ENCODE results near the gene NKAP.
"Not testable (repeated sequence)": the region's sequence is repeated elsewhere in the genome, so short reads cannot be mapped to it uniquely, and the experiment has no call there.

NKAP gene

GRCh38 chrX:119943185-119943988, at the start of gene NKAP:
TSS of gene NKAP (minus strand) at chrX:119943751. CDS start at chrX:119943605, 146 bp downstream.
- peak; percentile 13 to 86 (median 64) for DNase-seq

GRCh38 chrX:119991005-119991787, 47.6 kb upstream of the NKAP start:
- DNase-seq, result no peak

DNA sequence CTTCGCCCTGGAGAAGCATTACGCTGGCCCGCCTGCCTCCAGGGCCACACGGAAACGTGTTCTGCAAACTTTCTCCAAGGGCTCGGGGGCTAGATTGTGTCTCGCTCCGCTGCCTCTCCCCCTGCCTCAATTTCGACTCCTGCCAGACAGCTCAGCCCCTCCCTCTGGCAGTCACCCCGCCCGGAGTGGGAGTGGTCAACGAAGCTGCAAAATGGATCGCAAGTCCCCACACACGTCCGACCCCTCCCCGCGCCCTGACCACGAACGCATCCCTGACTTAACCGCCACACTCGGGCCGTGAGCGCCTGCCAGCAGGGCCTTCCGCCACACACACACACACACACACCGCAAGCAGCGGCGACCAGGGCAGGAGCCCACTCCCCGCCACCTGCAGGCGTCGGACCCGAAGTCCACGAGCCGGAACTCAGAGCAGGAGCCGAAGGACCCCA, 47.0 kb upstream of the NKAP start:
- DNase-seq, result no peak

- DNase-seq, result no peak
Measured at GRCh38 chrX:119989905-119990555, 46.5 kb upstream of the NKAP start.

DNA sequence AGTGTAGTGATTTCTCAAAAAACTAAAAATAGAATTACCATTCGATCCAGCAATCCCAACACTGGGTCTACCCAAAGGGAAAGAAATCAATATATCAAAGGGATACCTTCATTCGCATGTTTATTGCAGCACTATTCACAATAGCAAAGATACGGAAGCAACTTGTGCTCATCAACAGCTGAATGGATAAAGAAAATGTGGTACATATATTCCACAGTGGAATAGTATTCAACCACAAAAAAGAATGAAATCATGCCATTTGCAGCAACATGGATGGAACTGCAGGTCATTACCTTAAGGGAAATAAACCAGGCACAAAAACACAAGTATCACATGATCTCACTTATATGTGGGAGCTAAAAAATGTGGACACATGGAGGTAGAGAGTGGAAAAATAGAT, 42.7 kb upstream of the NKAP start:
- DNase-seq, result no peak

- no peak for DNase-seq
Measured at GRCh38 chrX:119984652-119985051, 41.1 kb upstream of the NKAP start.

DNA sequence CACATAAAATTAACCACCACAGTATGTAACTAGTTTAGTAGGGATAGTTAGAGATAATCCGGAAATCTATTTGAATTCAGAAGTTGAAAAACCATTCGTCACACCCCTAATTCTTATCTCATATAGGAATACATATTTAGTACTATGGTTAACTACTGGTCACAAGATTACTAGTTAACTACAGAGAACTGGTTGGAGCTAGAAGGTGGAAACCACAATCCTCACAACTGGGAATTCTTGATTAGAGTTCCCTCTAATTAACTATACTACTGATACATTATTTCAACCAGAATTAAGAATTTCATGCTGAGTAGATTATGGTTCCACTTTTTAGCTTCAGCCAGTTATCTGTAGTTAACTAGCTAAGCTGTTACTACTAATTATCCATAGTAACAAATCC, 39.9 kb upstream of the NKAP start:
- DNase-seq, result no peak

GRCh38 chrX:119982145-119982544, 38.6 kb upstream of the NKAP start:
- no peak for DNase-seq

GRCh38 chrX:119981286-119982070, 37.9 kb upstream of the NKAP start:
- no peak for DNase-seq

DNA sequence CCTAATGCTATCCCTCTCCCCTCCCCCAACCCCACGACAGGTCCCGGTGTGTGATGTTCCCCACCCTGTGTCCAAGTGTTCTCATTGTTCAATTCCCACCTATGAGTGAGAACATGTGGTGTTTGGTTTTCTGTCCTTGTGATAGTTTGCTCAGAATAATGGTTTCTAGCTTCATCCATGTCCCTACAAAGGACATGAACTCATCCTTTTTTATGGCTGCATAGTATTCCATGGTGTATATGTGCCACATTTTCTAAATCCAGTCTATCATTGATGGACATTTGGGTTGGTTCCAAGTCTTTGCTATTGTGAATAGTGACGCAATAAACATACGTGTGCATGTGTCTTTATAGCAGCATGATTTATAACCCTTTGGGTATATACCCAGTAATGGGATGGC, 33.6 kb upstream of the NKAP start:
- DNase-seq, result not testable (repeated sequence)

DNA sequence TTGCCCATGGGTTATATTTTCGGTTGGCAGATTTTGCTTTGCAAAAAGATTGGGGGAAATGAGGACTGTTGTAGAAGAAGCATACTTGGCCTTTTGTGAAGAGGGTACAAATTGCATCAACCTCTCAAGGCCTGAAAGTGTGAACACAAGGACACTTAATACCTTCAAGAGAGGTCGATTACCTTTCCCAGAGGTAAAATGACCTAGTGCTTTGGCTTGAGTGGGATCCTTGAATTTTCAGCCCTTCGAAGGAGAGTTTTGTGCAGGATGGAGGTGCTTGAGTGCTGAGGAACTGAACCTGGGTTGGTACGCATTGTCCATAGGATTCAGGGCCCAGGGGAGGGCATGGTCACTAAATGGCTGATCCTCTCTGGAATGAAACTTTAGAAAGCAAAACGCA, 27.6 kb upstream of the NKAP start:
- DNase-seq, result no peak

- DNase-seq, result no peak
Measured at GRCh38 chrX:119970574-119970973, 27.0 kb upstream of the NKAP start.

- not testable (repeated sequence) for DNase-seq
Measured at GRCh38 chrX:119966837-119967236, 23.3 kb upstream of the NKAP start.

DNA sequence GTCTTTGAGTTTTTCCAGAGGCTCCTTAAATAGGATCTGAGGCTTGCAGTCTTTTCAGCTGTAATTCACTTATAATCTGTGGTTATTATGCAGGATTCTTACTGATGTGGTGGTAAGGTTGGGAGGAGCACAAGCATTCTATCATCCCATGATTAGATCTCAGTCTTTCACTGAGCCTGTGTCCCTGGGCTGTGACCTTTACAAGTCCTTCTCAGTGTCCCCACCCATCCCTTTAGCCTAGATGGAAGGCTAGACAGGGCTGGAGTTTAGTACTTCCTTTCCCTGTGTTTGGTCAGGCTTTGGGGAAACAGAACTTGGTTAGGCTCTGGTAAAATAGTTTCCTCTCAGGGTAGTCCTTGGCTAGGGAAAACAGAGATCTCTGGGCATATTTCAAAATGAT, 17.1 kb upstream of the NKAP start:
- DNase-seq, result no peak

- not testable (repeated sequence) for DNase-seq
Measured at GRCh38 chrX:119955807-119956570, 12.4 kb upstream of the NKAP start.

DNA sequence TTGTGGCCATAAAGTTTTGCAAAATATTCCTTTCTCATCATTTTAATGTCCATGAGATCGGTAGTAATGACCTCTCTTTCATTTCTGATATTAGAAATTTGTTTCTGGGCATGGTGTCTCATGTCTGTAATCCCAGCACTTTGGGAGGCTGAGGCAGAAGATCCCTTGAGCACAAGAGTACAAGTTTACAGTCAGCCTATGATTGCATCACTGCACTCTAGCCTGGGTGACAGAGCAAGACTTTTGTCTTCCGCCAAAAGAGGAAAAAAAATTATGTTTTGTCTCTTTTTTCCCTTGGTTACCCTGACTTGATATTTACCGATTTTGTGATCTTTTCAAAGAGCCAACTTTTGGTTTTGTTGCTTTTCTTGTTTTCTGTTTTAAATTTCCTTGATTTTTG, 10.8 kb upstream of the NKAP start:
- no peak for DNase-seq

DNA sequence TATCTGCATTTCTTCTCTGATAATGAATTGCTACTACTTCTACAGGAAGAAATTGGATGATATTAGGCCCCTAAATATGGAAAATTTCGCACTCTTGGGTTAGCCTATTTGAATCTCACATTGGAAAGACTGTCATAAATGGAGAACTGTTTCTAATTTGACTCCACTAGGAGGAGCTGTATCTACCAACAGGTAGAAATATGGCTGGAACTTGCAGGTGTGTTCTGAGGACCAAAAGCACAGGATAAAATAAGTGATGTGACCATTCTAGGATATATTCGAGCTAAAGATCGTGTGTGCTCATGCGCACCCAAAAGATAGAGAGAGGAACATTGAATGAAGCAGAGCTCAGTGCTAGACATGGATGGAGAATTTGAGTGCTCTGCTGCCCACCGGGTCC, 4.8 kb upstream of the NKAP start:
- DNase-seq, result no peak

- no peak for DNase-seq
Measured at GRCh38 chrX:119945481-119945880, 1.9 kb upstream of the NKAP start.

- DNase-seq, result peak in 2 of 58 donors; percentile 11 to 28
Measured at GRCh38 chrX:119942831-119943184, 743 bp downstream of the NKAP start.

- DNase-seq, result no peak
Measured at GRCh38 chrX:119942173-119942819, 1.3 kb downstream of the NKAP start.

All from anterior cingulate cortex (tissue), 58 donors.